ENCODE data around the gene LCN12.

LCN12 gene

GRCh38 chr9:136958898-136959850 lies 7.1 kb downstream of the LCN12 start:
- no peak for DNase-seq (ENCODE audit: low spot score)

GRCh38 chr9:136960212-136960937 lies 8.3 kb downstream of the LCN12 start:
- DNase-seq (ENCODE audit: low spot score), result no peak

- no peak for DNase-seq (ENCODE audit: low spot score)
Observed at GRCh38 chr9:136960938-136961275, 8.8 kb downstream of the LCN12 start.

GRCh38 chr9:136961279-136962065 lies 9.4 kb downstream of the LCN12 start:
- no peak for DNase-seq (ENCODE audit: low spot score)

- DNase-seq (ENCODE audit: low spot score), result no peak
Observed at GRCh38 chr9:136962163-136962562, 10.1 kb downstream of the LCN12 start.

- no peak for DNase-seq (ENCODE audit: low spot score)
Observed at GRCh38 chr9:136962701-136963248, 10.7 kb downstream of the LCN12 start.

GRCh38 chr9:136963341-136963740 lies 11.3 kb downstream of the LCN12 start:
- DNase-seq (ENCODE audit: low spot score), result no peak

GRCh38 chr9:136963751-136964150 lies 11.7 kb downstream of the LCN12 start:
- DNase-seq (ENCODE audit: low spot score), result no peak

GRCh38 chr9:136964171-136964689 lies 12.2 kb downstream of the LCN12 start:
- DNase-seq (ENCODE audit: low spot score), result no peak

GRCh38 chr9:136964833-136965422 lies 12.9 kb downstream of the LCN12 start:
- no peak for DNase-seq (ENCODE audit: low spot score)

GRCh38 chr9:136965771-136966484 lies 13.9 kb downstream of the LCN12 start:
- peak; percentile 93 for DNase-seq (ENCODE audit: low spot score)

- DNase-seq (ENCODE audit: low spot score), result no peak
Observed at GRCh38 chr9:136968333-136969127, 16.5 kb downstream of the LCN12 start.

- DNase-seq (ENCODE audit: low spot score), result no peak
Observed at GRCh38 chr9:136969150-136969549, 17.1 kb downstream of the LCN12 start.

GRCh38 chr9:136969774-136970173 lies 17.7 kb downstream of the LCN12 start:
- DNase-seq (ENCODE audit: low spot score), result no peak

GRCh38 chr9:136970361-136970760 lies 18.3 kb downstream of the LCN12 start:
- DNase-seq (ENCODE audit: low spot score), result no peak

GRCh38 chr9:136971746-136972145 lies 19.7 kb downstream of the LCN12 start:
- DNase-seq (ENCODE audit: low spot score), result no peak

GRCh38 chr9:136972335-136972734 lies 20.3 kb downstream of the LCN12 start:
- no peak for DNase-seq (ENCODE audit: low spot score)

- no peak for DNase-seq (ENCODE audit: low spot score)
Observed at GRCh38 chr9:136972743-136973142, 20.7 kb downstream of the LCN12 start.

GRCh38 chr9:136973618-136974617 lies 21.8 kb downstream of the LCN12 start:
- DNase-seq (ENCODE audit: low spot score), result no peak
